Thyroid gland (tissue), 4 donors: Measurements from ENCODE around the gene ATXN3L.

Source experiments
- CTCF ChIP-seq, 6 experiments: fragments of 200-600 bp in 3 of 6; fragments of 450-650 bp in 3 of 6; sonication (generic) in 3 of 6; IDR thresholded peaks; one replicate each; pipeline ENCODE4 v1.5.1; 2016 to 2019; ENCODE audit warnings: antibody characterized with exemption in 6 of 6, mild to moderate bottlenecking in 2 of 6, inconsistent platforms in 1 of 6, moderate library complexity in 1 of 6
- POLR2A ChIP-seq, 2 donors: fragments of 450-650 bp; IDR thresholded peaks; one replicate each; pipeline ENCODE4 v1.6.1; 2017; ENCODE audit warnings: antibody characterized with exemption in 2 of 2, mild to moderate bottlenecking in 2 of 2, moderate library complexity in 1 of 2

DNA sequence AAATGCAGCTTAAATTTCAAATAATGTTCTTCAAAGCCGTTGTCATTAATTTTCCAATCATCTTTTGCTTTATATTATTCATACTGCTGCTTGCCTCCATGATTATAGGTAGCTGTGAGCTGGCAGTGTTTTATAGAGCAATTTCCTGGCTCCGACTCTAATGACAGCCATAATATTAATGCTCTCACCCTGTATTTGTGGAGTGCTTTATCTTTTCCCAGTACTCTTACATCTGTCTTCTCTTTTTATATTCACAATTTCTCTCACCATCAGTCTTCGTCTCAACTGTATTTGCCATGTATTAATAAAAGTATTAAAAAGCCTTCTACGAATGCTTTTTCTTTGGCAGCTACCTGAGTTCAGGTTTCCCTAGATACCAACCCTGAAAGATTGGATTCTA lies 21.0 kb downstream of the ATXN3L start:
- TF ChIP-seq CTCF (IDR thresholded peaks at IDR 0.05) (no peak), POLR2A (IDR thresholded peaks at IDR 0.05) (no peak)
